ENCODE data around the gene CLEC16A.

- TF ChIP-seq CTCF (IDR thresholded peaks at IDR 0.05), result no peak
- TF ChIP-seq POLR2AphosphoS5 (IDR thresholded peaks at IDR 0.05), result no peak
- TF ChIP-seq POLR2A (IDR thresholded peaks at IDR 0.05), result no peak
Measured at GRCh38 chr16:10964891-10965326, 20.5 kb downstream of the CLEC16A start.

Data from breast epithelium (tissue), 3 donors.